ENCODE data around the gene PLLP. TPM values are rescaled to one million over a fixed set of nuclear protein-coding genes. Genes with fewer than 3 reads are reported as not detected.

The PLLP gene
- total and polyA plus RNA-seq, 2 donors (not counting 1 experiment from before 2014, with no cell fraction given) = 0.15 TPM; not detected in 1

GRCh38 chr16:57252148-57252721 is 32.2 kb downstream of the PLLP start:
- Histone ChIP-seq H3K27me3 (replicated peaks in 1 of 4; ENCODE audit: control extremely low read depth in 1 of 4, control insufficient read depth in 3 of 4, insufficient read depth in 4 of 4, low read length in 3 of 4) (no peaks in the 10 kb centered on the region), H3K9ac (ENCODE audit: low read length) (no peak overlapping the region), H4K20me1 (ENCODE audit: control insufficient read depth, insufficient read depth, low read length, poor library complexity, severe bottlenecking) (no peaks in the 10 kb centered on the region), H3K9me3 (ENCODE audit: control extremely low read depth in 1 of 3, control insufficient read depth in 2 of 3, insufficient read depth in 1 of 3, low read length in 2 of 3) (peaks cover 0 to 6% (median 0%) of the 10 kb centered on the region in 3 donors), H2AFZ (ENCODE audit: insufficient read depth, low read depth, low read length, poor library complexity, severe bottlenecking) (no peak overlapping the region), H3K4me3 (ENCODE audit: control extremely low read depth in 1 of 5, extremely low read depth in 1 of 5, insufficient read depth in 1 of 5, low read depth in 2 of 5, low read length in 4 of 5) (no peak overlapping the region), H3K79me2 (ENCODE audit: control insufficient read depth, insufficient read depth, low read length) (no peaks in the 10 kb centered on the region), H3K4me1 (ENCODE audit: control insufficient read depth in 2 of 2, insufficient read depth in 2 of 2, low read length in 2 of 2) (no peaks in the 10 kb centered on the region), H3K27ac (ENCODE audit: low read length in 2 of 2) (no peak overlapping the region), H3K4me2 (replicated peaks; ENCODE audit: low read depth, low read length, poor library complexity, severe bottlenecking) (no peak overlapping the region), H3K36me3 (replicated peaks in 1 of 2; ENCODE audit: control extremely low read depth in 1 of 2, control insufficient read depth in 1 of 2, extremely low read depth in 1 of 2, insufficient read depth in 2 of 2, low read length in 1 of 2) (peaks cover 11 to 55% of the 10 kb centered on the region in 2 experiments)
- Mint-ChIP-seq H3K9me3 (ENCODE audit: insufficient read depth) (no peaks in the 10 kb centered on the region), H3K4me3 (no peak overlapping the region), H3K27ac (no peak overlapping the region), H3K4me1 (no peaks in the 10 kb centered on the region), H3K27me3 (no peaks in the 10 kb centered on the region)
- CTCF ChIA-PET = no interaction called here
- TF ChIP-seq EZH2 (IDR thresholded peaks at IDR 0.05; ENCODE audit: borderline replicate concordance, insufficient read depth, low read depth, low read length, poor library complexity, severe bottlenecking) (no peak), CTCF (IDR thresholded peaks at IDR 0.05) (no peak)
- POLR2A ChIA-PET = no interaction called here
- WGBS (ENCODE audit: insufficient coverage) = 100% methylated on average over 6 of the region's 6 CpGs
- ATAC-seq (ENCODE audit: low read depth) = no peak
- DNase-seq = no peak
- intact Hi-C loops (cut with micrococcal nuclease) = no loop called here

- TF ChIP-seq CTCF (IDR thresholded peaks at IDR 0.05) (no peak), EZH2 (IDR thresholded peaks at IDR 0.05; ENCODE audit: borderline replicate concordance, insufficient read depth, low read depth, low read length, poor library complexity, severe bottlenecking) (no peak)
- Histone ChIP-seq H2AFZ (ENCODE audit: insufficient read depth, low read depth, low read length, poor library complexity, severe bottlenecking) (no peak overlapping the region), H3K9me3 (ENCODE audit: control extremely low read depth in 1 of 3, control insufficient read depth in 2 of 3, insufficient read depth in 1 of 3, low read length in 2 of 3) (peaks cover 0 to 6% (median 0%) of the 10 kb centered on the region in 3 donors), H3K4me1 (ENCODE audit: control insufficient read depth in 2 of 2, insufficient read depth in 2 of 2, low read length in 2 of 2) (no peaks in the 10 kb centered on the region), H4K20me1 (ENCODE audit: control insufficient read depth, insufficient read depth, low read length, poor library complexity, severe bottlenecking) (no peaks in the 10 kb centered on the region), H3K36me3 (replicated peaks in 1 of 2; ENCODE audit: control extremely low read depth in 1 of 2, control insufficient read depth in 1 of 2, extremely low read depth in 1 of 2, insufficient read depth in 2 of 2, low read length in 1 of 2) (peaks cover 11 to 58% of the 10 kb centered on the region in 2 experiments), H3K27ac (ENCODE audit: low read length in 2 of 2) (no peak overlapping the region), H3K9ac (ENCODE audit: low read length) (no peak overlapping the region), H3K4me2 (replicated peaks; ENCODE audit: low read depth, low read length, poor library complexity, severe bottlenecking) (no peak overlapping the region), H3K4me3 (ENCODE audit: control extremely low read depth in 1 of 5, extremely low read depth in 1 of 5, insufficient read depth in 1 of 5, low read depth in 2 of 5, low read length in 4 of 5) (no peak overlapping the region), H3K79me2 (ENCODE audit: control insufficient read depth, insufficient read depth, low read length) (no peaks in the 10 kb centered on the region), H3K27me3 (replicated peaks in 1 of 4; ENCODE audit: control extremely low read depth in 1 of 4, control insufficient read depth in 3 of 4, insufficient read depth in 4 of 4, low read length in 3 of 4) (no peaks in the 10 kb centered on the region)
- Mint-ChIP-seq H3K9me3 (ENCODE audit: insufficient read depth) (no peaks in the 10 kb centered on the region), H3K4me1 (no peaks in the 10 kb centered on the region), H3K27ac (no peak overlapping the region), H3K4me3 (no peak overlapping the region), H3K27me3 (no peaks in the 10 kb centered on the region)
- CTCF ChIA-PET = no interaction called here
- intact Hi-C loops (cut with micrococcal nuclease) = no loop called here
- 100% methylated on average over 1 of the region's 2 CpGs for WGBS (ENCODE audit: insufficient coverage)
- POLR2A ChIA-PET = interaction anchor here (0.7 kb wide), 1 partner anchor 427 kb away, joined by 4 read pairs; no protein-coding TSS in a partner anchor
- no peak for ATAC-seq (ENCODE audit: low read depth)
- no peak for DNase-seq
Observed at GRCh38 chr16:57251352-57251751, 33.1 kb downstream of the PLLP start.
